ENCODE measurements around the gene KLF15.

DNA sequence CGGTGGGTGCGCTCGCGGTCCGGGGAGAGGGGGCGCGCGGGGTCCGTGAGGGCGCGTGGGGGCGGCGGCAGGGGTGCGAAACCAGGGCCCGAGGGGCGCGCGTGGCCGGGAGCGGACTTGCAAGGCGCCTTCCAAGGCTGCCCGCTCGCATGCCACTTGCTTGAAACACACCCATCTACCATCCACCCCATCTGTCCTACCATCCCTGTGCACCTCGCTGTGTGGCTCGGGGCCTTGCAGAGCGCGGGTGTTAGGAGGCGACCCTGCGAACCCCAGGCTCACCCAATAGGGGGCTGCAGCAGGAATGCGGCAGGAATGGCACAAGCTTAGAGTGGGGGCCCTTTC is 37.7 kb upstream of the KLF15 start:
- TF ChIP-seq, protein P1, sequence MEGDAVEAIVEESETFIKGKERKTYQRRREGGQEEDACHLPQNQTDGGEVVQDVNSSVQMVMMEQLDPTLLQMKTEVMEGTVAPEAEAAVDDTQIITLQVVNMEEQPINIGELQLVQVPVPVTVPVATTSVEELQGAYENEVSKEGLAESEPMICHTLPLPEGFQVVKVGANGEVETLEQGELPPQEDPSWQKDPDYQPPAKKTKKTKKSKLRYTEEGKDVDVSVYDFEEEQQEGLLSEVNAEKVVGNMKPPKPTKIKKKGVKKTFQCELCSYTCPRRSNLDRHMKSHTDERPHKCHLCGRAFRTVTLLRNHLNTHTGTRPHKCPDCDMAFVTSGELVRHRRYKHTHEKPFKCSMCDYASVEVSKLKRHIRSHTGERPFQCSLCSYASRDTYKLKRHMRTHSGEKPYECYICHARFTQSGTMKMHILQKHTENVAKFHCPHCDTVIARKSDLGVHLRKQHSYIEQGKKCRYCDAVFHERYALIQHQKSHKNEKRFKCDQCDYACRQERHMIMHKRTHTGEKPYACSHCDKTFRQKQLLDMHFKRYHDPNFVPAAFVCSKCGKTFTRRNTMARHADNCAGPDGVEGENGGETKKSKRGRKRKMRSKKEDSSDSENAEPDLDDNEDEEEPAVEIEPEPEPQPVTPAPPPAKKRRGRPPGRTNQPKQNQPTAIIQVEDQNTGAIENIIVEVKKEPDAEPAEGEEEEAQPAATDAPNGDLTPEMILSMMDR (IDR thresholded peaks at IDR 0.05): no peak
- no peak for TF ChIP-seq EP300 (IDR thresholded peaks at IDR 0.05)
